ENCODE measurements around the gene MAP3K9.

GRCh38 chr14:70830998-70831781, 21.9 kb upstream of the MAP3K9 start:
- TF ChIP-seq POLR2A (IDR thresholded peaks at IDR 0.05) (no peak), CTCF (IDR thresholded peaks at IDR 0.05) (no peak)
